IMR-90 (cell line): ENCODE measurements around the gene OTUB2. TPM values are rescaled to one million over a fixed set of nuclear protein-coding genes. Genes with fewer than 3 reads are reported as not detected.

ENCODE experiments used
- ATAC-seq: fragments of 200-7000 bp; cut with Tn5 transposase; 2 replicates; pipeline ENCODE4 v1.9.1; 2020; ENCODE audit warnings: low read depth, mild to moderate bottlenecking, moderate library complexity
- BruUV-seq: library from RNA; stranded (reverse); fragments of 400-500 nt; replicated peaks from 2 replicates; lab custom pipeline; 2021; lab: Mats Ljungman, UMichigan
- CTCF ChIA-PET: fragments of 300-600 bp; formaldehyde crosslinking; extraction: SDS; loops from one replicate; lab custom pipeline; 2021; ENCODE audit warnings: antibody characterized with exemption; lab: Yijun Ruan, JAX
- POLR2A ChIA-PET: fragments of 300-600 bp; sonication (Branson Sonifier 250); formaldehyde crosslinking; loops from one replicate; lab custom pipeline; 2022; ENCODE audit warnings: antibody characterized with exemption; ENCODE audit not compliant: unreplicated experiment; lab: Charles Lee
- DNase-seq: peaks from one replicate; pipeline ENCODE4 v3.0.0; 2013
- H2AFZ ChIP-seq: replicated peaks from 2 replicates; pipeline ENCODE3; 2013; ENCODE audit warnings: low read length, mild to moderate bottlenecking; ENCODE audit not compliant: poor library complexity
- H2AK5ac ChIP-seq: 2 replicates; pipeline ENCODE4 v1.6.1; 2013; ENCODE audit warnings: low read depth, low read length, inconsistent platforms
- H2AK9ac ChIP-seq: replicated peaks from 2 replicates; pipeline ENCODE3; 2013; ENCODE audit warnings: mild to moderate bottlenecking, low read depth, low read length, moderate library complexity; ENCODE audit not compliant: poor library complexity
- H2BK120ac ChIP-seq: 2 replicates; pipeline ENCODE4 v1.6.1; 2013; ENCODE audit warnings: low read depth, low read length, inconsistent platforms
- H2BK15ac ChIP-seq: 3 replicates; pipeline ENCODE4 v1.6.1; 2013; ENCODE audit warnings: low read depth, low read length, inconsistent platforms
- H2BK20ac ChIP-seq: 2 replicates; pipeline ENCODE4 v1.6.1; 2013; ENCODE audit warnings: low read depth, mild to moderate bottlenecking, inconsistent platforms, low read length, moderate library complexity
- H2BK5ac ChIP-seq: 2 replicates; pipeline ENCODE4 v1.6.1; 2013; ENCODE audit warnings: mild to moderate bottlenecking, low read depth, low read length, inconsistent platforms; ENCODE audit not compliant: poor library complexity, severe bottlenecking
- H3K14ac ChIP-seq: replicated peaks from 2 replicates; pipeline ENCODE4 v1.6.1; 2013; ENCODE audit warnings: low read depth, low read length, inconsistent platforms
- H3K18ac ChIP-seq: 2 replicates; pipeline ENCODE4 v1.6.1; 2013; ENCODE audit warnings: low read depth, low read length, control low read depth
- H3K23ac ChIP-seq: 2 replicates; pipeline ENCODE4 v1.6.1; 2013; ENCODE audit warnings: low read depth, low read length, inconsistent platforms
- H3K27ac ChIP-seq: 2 replicates; pipeline ENCODE4 v1.5.1; 2013; ENCODE audit warnings: mild to moderate bottlenecking, control low read depth, low read length; ENCODE audit not compliant: insufficient read depth
- H3K27me3 ChIP-seq: 2 replicates; pipeline ENCODE4 v1.6.1; 2013; ENCODE audit warnings: low read length; ENCODE audit not compliant: control insufficient read depth, insufficient read depth
- H3K36me3 ChIP-seq: 2 replicates; pipeline ENCODE4 v1.6.1; 2013; ENCODE audit warnings: low read length, mixed read lengths; ENCODE audit not compliant: control insufficient read depth, insufficient read depth
- H3K4ac ChIP-seq: 2 replicates; pipeline ENCODE4 v1.6.1; 2013; ENCODE audit warnings: low read depth, low read length, inconsistent platforms
- H3K4me1 ChIP-seq: 2 replicates; pipeline ENCODE4 v1.6.1; 2013; ENCODE audit warnings: low read length, mixed read lengths; ENCODE audit not compliant: control insufficient read depth, insufficient read depth
- H3K4me2 ChIP-seq: 2 replicates; pipeline ENCODE4 v1.6.1; 2013; ENCODE audit warnings: low read depth, mild to moderate bottlenecking, control low read depth, low read length, moderate library complexity
- H3K4me3 ChIP-seq: 2 replicates; pipeline ENCODE4 v1.5.1; 2013; ENCODE audit warnings: low read depth, mild to moderate bottlenecking, control low read depth, low read length, moderate library complexity; ENCODE audit not compliant: insufficient read depth
- H3K56ac ChIP-seq: 2 replicates; pipeline ENCODE4 v1.6.1; 2013; ENCODE audit warnings: low read length, inconsistent platforms; ENCODE audit not compliant: insufficient read depth; ENCODE audit errors: extremely low read depth
- H3K79me1 ChIP-seq, 2 experiments: 2 replicates each; pipeline ENCODE4 v1.6.1; 2013; ENCODE audit warnings: low read length in 2 of 2, inconsistent platforms in 1 of 2, low read depth in 1 of 2
- H3K9ac ChIP-seq: 2 replicates; pipeline ENCODE4 v1.6.1; 2013; ENCODE audit warnings: low read depth, low read length, control low read depth
- H3K9me1 ChIP-seq: 2 replicates; pipeline ENCODE4 v1.6.1; 2013; ENCODE audit warnings: low read length, inconsistent platforms; ENCODE audit not compliant: insufficient read depth
- H3K9me3 ChIP-seq: 2 replicates; pipeline ENCODE4 v1.6.1; 2013; ENCODE audit warnings: low read length; ENCODE audit not compliant: control insufficient read depth, insufficient read depth
- H4K20me1 ChIP-seq: 2 replicates; pipeline ENCODE4 v1.6.1; 2013; ENCODE audit warnings: low read length, inconsistent platforms; ENCODE audit not compliant: insufficient read depth
- H4K5ac ChIP-seq: 2 replicates; pipeline ENCODE4 v1.6.1; 2013; ENCODE audit warnings: mild to moderate bottlenecking, low read depth, low read length, control low read depth
- H4K8ac ChIP-seq, 2 experiments: 2 replicates each; pipeline ENCODE4 v1.6.1; 2013; ENCODE audit warnings: low read depth in 2 of 2, low read length in 2 of 2, control low read depth in 1 of 2, inconsistent platforms in 1 of 2
- H4K91ac ChIP-seq: 2 replicates; pipeline ENCODE4 v1.6.1; 2013; ENCODE audit warnings: low read depth, low read length, inconsistent platforms; ENCODE audit not compliant: insufficient read depth
- BHLHE40 ChIP-seq: fragments of 150-350 bp; IDR thresholded peaks from 2 replicates; pipeline ENCODE4 v1.6.1; 2016; ENCODE audit warnings: mild to moderate bottlenecking, low read depth, low read length
- CEBPB ChIP-seq: IDR thresholded peaks from 2 replicates; pipeline ENCODE4 v1.6.1; 2012; ENCODE audit warnings: low read depth, low read length, improper control_type of control experiment
- CHD1 ChIP-seq: IDR thresholded peaks from 2 replicates; pipeline ENCODE4 v1.6.1; 2012; ENCODE audit warnings: low read depth, low read length, improper control_type of control experiment
- FOS ChIP-seq: fragments of 150-350 bp; IDR thresholded peaks from 2 replicates; pipeline ENCODE4 v1.6.1; 2016; ENCODE audit warnings: low read depth, low read length
- MAFK ChIP-seq: IDR thresholded peaks from 2 replicates; pipeline ENCODE4 v1.6.1; 2012; ENCODE audit warnings: low read depth, low read length, improper control_type of control experiment
- MAZ ChIP-seq: IDR thresholded peaks from 2 replicates; pipeline ENCODE4 v1.6.1; 2012; ENCODE audit warnings: low read depth, mild to moderate bottlenecking, low read length, improper control_type of control experiment, moderate library complexity, borderline replicate concordance
- NFE2L2 ChIP-seq: fragments of 150-350 bp; IDR thresholded peaks from 2 replicates; pipeline ENCODE4 v1.6.1; 2016; ENCODE audit warnings: low read depth, mild to moderate bottlenecking, low read length
- POLR2A ChIP-seq: IDR thresholded peaks from 2 replicates; pipeline ENCODE4 v1.6.1; 2012; ENCODE audit warnings: mild to moderate bottlenecking, low read depth, low read length
- RAD21 ChIP-seq: IDR thresholded peaks from 2 replicates; pipeline ENCODE4 v1.6.1; 2012; ENCODE audit warnings: low read length, improper control_type of control experiment
- RFX5 ChIP-seq: IDR thresholded peaks from 2 replicates; pipeline ENCODE4 v1.8.0; 2012; ENCODE audit warnings: low read depth, mild to moderate bottlenecking, low read length, moderate library complexity
- SMC3 ChIP-seq: fragments of 150-350 bp; IDR thresholded peaks from 2 replicates; pipeline ENCODE4 v1.6.1; 2016; ENCODE audit warnings: low read depth, mild to moderate bottlenecking, antibody characterized with exemption, low read length, moderate library complexity
- WGBS, 2 experiments: methylation state at CpG; one replicate each; pipeline versions ENCODE4 v1.1.5 to v1.1.7; 2013; ENCODE audit warnings: missing lambda C conversion rate in 2 of 2; ENCODE audit not compliant: insufficient read length in 1 of 2; ENCODE audit errors: extremely low coverage in 2 of 2; 5-methylcytosine and 5-hydroxymethylcytosine counted together
- dilution Hi-C: fragments of 300-500 bp; cut with HindIII; formaldehyde crosslinking; loops from one replicate; pipeline ENCODE4 v1.14.3; 2018; ENCODE audit warnings: low sequenced_read_pairs; ENCODE audit not compliant: unreplicated experiment
- in situ Hi-C: fragments of 300-500 bp; cut with MboI; formaldehyde crosslinking; loops from 3 replicates; pipeline ENCODE4 v1.14.3; 2019; ENCODE audit warnings: low sequenced_read_pairs, inconsistent platforms, mixed read lengths
- intact Hi-C: fragments of 100-400 bp; cut with micrococcal nuclease; formaldehyde crosslinking; loops from 2 replicates; pipeline ENCODE4 v1.10.0; 2022
- polyA plus RNA-seq, 3 experiments: library from polyadenylated mRNA; depleted of rRNA; stranded (reverse); fragments of >200 nt; gene quantifications; 2 replicates each; pipeline ENCODE4 v1.2.3, GENCODE V29; 2012; ENCODE audit warnings: low replicate concordance in 1 of 3
- total RNA-seq: library from RNA; depleted of rRNA; stranded (reverse); fragments of >200 nt; gene quantifications from 2 replicates; pipeline ENCODE4 v1.2.3, GENCODE V29; 2012
- TF ChIP-seq, protein P1 (sequence below): fragments of 150-350 bp; IDR thresholded peaks from 2 replicates; pipeline ENCODE4 v1.6.1; 2016; ENCODE audit warnings: low read depth, mild to moderate bottlenecking, low read length, moderate library complexity, borderline replicate concordance
- TF ChIP-seq, protein P2 (sequence below): fragments of 150-350 bp; IDR thresholded peaks from 2 replicates; pipeline ENCODE4 v1.6.1; 2017; ENCODE audit warnings: mild to moderate bottlenecking, antibody characterized with exemption, low read length, low read depth
- TF ChIP-seq, protein P3 (sequence below): conservative IDR thresholded peaks from 2 replicates; pipeline ENCODE4 v1.5.1; 2012; ENCODE audit warnings: mild to moderate bottlenecking, low read depth, low read length, improper control_type of control experiment

The OTUB2 gene
- total and polyA plus RNA-seq, 2 of the 4 experiments (the other 2 are of a cell fraction) = 1.1 to 2.5 TPM

DNA sequence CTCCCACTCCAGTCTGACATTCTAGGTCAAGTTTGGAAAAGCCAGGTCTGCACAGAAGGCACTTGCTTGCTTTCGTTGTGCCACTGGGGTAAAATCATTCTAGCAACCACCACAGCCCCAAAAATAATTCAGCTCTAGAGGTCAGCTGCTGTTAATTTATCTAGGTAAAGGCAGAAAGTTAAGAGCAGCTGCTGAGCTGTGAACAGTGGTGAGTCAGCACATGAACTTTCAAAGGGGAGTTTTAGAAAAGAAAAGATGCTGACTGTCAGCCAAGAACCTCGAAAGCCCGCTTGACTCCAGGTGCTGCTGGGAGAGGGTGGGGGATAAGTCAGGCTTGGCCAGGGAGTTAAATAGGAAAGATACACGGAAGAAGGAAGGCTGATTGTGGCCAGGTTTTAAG, 16.4 kb upstream of the OTUB2 start:
- Histone ChIP-seq H2BK15ac (no peak overlapping the region), H3K36me3 (no peaks in the 10 kb centered on the region), H4K20me1 (no peaks in the 10 kb centered on the region), H3K4me2 (no peak overlapping the region), H2AFZ (no peak overlapping the region), H3K14ac (no peak overlapping the region), H3K4ac (no peak overlapping the region), H3K18ac (no peak overlapping the region), H4K91ac (no peak overlapping the region), H2AK9ac (no peak overlapping the region), H3K56ac (no peak overlapping the region), H3K4me3 (no peak overlapping the region), H3K79me1 (no peaks in the 10 kb centered on the region), H2BK120ac (no peak overlapping the region), H4K5ac (no peak overlapping the region), H3K23ac (no peak overlapping the region), H2BK20ac (no peak overlapping the region), H3K9ac (no peak overlapping the region), H3K27me3 (peaks cover 32% of the 10 kb centered on the region; the same call in 1 of the 2 replicates), H2AK5ac (no peak overlapping the region), H3K9me3 (no peaks in the 10 kb centered on the region), H2BK5ac (no peak overlapping the region), H3K9me1 (no peaks in the 10 kb centered on the region), H3K27ac (no peak overlapping the region), H3K4me1 (no peaks in the 10 kb centered on the region), H4K8ac (no peak overlapping the region)
- ChIA-PET POLR2A (no interaction called here), CTCF (interaction anchor here (0.6 to 1.4 kb wide), 2 partner anchors 63 to 70 kb away, joined by 4 to 6 read pairs; no protein-coding TSS in a partner anchor)
- in situ Hi-C loops (no loop called here), intact Hi-C loops (no loop called here), dilution Hi-C loops (no loop called here)
- ATAC-seq = peak; percentile 63
- 65% methylated on average over 2 of the region's 4 CpGs; no CpG with 5 or more reads in 1 of the 2 experiments for WGBS, 2 experiments
- TF ChIP-seq, protein P1, sequence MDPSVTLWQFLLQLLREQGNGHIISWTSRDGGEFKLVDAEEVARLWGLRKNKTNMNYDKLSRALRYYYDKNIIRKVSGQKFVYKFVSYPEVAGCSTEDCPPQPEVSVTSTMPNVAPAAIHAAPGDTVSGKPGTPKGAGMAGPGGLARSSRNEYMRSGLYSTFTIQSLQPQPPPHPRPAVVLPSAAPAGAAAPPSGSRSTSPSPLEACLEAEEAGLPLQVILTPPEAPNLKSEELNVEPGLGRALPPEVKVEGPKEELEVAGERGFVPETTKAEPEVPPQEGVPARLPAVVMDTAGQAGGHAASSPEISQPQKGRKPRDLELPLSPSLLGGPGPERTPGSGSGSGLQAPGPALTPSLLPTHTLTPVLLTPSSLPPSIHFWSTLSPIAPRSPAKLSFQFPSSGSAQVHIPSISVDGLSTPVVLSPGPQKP = no peak
- no peak for TF ChIP-seq RAD21
- TF ChIP-seq, protein P2, sequence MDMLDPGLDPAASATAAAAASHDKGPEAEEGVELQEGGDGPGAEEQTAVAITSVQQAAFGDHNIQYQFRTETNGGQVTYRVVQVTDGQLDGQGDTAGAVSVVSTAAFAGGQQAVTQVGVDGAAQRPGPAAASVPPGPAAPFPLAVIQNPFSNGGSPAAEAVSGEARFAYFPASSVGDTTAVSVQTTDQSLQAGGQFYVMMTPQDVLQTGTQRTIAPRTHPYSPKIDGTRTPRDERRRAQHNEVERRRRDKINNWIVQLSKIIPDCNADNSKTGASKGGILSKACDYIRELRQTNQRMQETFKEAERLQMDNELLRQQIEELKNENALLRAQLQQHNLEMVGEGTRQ = no peak
- no peak for TF ChIP-seq RFX5
- no peak for TF ChIP-seq SMC3
- no peak for TF ChIP-seq CHD1
- TF ChIP-seq FOS = no peak
- no peak for TF ChIP-seq NFE2L2
- TF ChIP-seq, protein P3, sequence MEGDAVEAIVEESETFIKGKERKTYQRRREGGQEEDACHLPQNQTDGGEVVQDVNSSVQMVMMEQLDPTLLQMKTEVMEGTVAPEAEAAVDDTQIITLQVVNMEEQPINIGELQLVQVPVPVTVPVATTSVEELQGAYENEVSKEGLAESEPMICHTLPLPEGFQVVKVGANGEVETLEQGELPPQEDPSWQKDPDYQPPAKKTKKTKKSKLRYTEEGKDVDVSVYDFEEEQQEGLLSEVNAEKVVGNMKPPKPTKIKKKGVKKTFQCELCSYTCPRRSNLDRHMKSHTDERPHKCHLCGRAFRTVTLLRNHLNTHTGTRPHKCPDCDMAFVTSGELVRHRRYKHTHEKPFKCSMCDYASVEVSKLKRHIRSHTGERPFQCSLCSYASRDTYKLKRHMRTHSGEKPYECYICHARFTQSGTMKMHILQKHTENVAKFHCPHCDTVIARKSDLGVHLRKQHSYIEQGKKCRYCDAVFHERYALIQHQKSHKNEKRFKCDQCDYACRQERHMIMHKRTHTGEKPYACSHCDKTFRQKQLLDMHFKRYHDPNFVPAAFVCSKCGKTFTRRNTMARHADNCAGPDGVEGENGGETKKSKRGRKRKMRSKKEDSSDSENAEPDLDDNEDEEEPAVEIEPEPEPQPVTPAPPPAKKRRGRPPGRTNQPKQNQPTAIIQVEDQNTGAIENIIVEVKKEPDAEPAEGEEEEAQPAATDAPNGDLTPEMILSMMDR = no peak
- TF ChIP-seq POLR2A = no peak
- TF ChIP-seq MAZ = no peak
- TF ChIP-seq CEBPB = no peak
- TF ChIP-seq MAFK = no peak
- TF ChIP-seq BHLHE40 = no peak
- BruUV-seq = no TSS peak
- peak; percentile 63 for DNase-seq
